Tibial artery (tissue), 4 donors: Measurements from ENCODE around the gene TTPAL.
"Not testable (repeated sequence)": the region's sequence is repeated elsewhere in the genome, so short reads cannot be mapped to it uniquely, and the experiment has no call there.

Source experiments
- DNase-seq, 2 donors: peaks; one replicate each; pipeline ENCODE4 v3.0.0-alpha.2; 2019
- H3K27ac ChIP-seq, 2 donors: fragments of 200-600 bp; sonication (generic) in 1 of 2; 1 replicate in 1 of 2; 2 replicates in 1 of 2; pipeline ENCODE4 v1.5.1; 2018 to 2019; ENCODE audit warnings: mild to moderate bottlenecking in 1 of 2
- H3K27me3 ChIP-seq, 2 donors: fragments of 200-600 bp; sonication (generic) in 1 of 2; one replicate each; pipeline versions ENCODE4 v1.5.1 to v1.6.0; 2016 to 2019
- H3K36me3 ChIP-seq, 3 donors: fragments of 200-600 bp; sonication (generic) in 2 of 3; one replicate each; pipeline ENCODE4 v1.5.1; 2016 to 2019; ENCODE audit warnings: mild to moderate bottlenecking in 2 of 3
- H3K4me1 ChIP-seq, 4 donors: fragments of 200-600 bp; sonication (generic) in 2 of 4; 1 replicate in 3 of 4; 2 replicates in 1 of 4; pipeline ENCODE4 v1.5.1; 2016 to 2019
- H3K4me3 ChIP-seq, 2 donors: fragments of 200-600 bp; sonication (generic) in 1 of 2; 1 replicate in 1 of 2; 2 replicates in 1 of 2; pipeline ENCODE4 v1.5.1; 2018 to 2019; ENCODE audit warnings: mild to moderate bottlenecking in 2 of 2
- H3K9me3 ChIP-seq, 3 donors: fragments of 200-600 bp; sonication (generic) in 1 of 3; one replicate each; pipeline ENCODE4 v1.5.1; 2016 to 2019
- CTCF ChIP-seq, 2 experiments: fragments of 200-600 bp in 1 of 2; fragments of 450-650 bp in 1 of 2; IDR thresholded peaks; one replicate each; pipeline ENCODE4 v1.5.1; 2017 to 2019; ENCODE audit warnings: antibody characterized with exemption in 2 of 2, mild to moderate bottlenecking in 1 of 2, moderate library complexity in 1 of 2
- intact Hi-C: fragments of 100-400 bp; cut with DNase I; formaldehyde crosslinking; loops from one replicate; pipeline ENCODE4 v1.15.0; 2023; ENCODE audit warnings: low total_unique reads

Gene TTPAL

GRCh38 chr20:44467289-44467883, 8.3 kb upstream of the TTPAL start:
- Histone ChIP-seq H3K4me1 (no peaks in the 10 kb centered on the region), H3K36me3 (no peaks in the 10 kb centered on the region), H3K4me3 (no peak overlapping the region), H3K27me3 (no peaks in the 10 kb centered on the region), H3K9me3 (no peaks in the 10 kb centered on the region), H3K27ac (no peak overlapping the region)
- no peak for TF ChIP-seq CTCF (IDR thresholded peaks at IDR 0.05)
- peak; percentile 75 to 76 for DNase-seq
- intact Hi-C loops: loop anchor here (10.0 kb wide), 1 partner anchor 83 kb away; no protein-coding TSS in a partner anchor

GRCh38 chr20:44468044-44468782, 7.5 kb upstream of the TTPAL start:
- no peak overlapping the region for H3K27ac ChIP-seq
- no peak for TF ChIP-seq CTCF (IDR thresholded peaks at IDR 0.05)
- intact Hi-C loops: loop anchor here (10.0 kb wide), 1 partner anchor 83 kb away; no protein-coding TSS in a partner anchor
- no peak for DNase-seq
- no peaks in the 10 kb centered on the region for H3K27me3 ChIP-seq
- H3K36me3 ChIP-seq: no peaks in the 10 kb centered on the region
- H3K9me3 ChIP-seq: no peaks in the 10 kb centered on the region
- no peaks in the 10 kb centered on the region for H3K4me1 ChIP-seq
- H3K4me3 ChIP-seq: no peak overlapping the region

GRCh38 chr20:44470327-44470726, 5.3 kb upstream of the TTPAL start:
- Histone ChIP-seq H3K27me3 (no peaks in the 10 kb centered on the region), H3K9me3 (no peaks in the 10 kb centered on the region), H3K27ac (no peak overlapping the region), H3K4me3 (no peak overlapping the region), H3K36me3 (no peaks in the 10 kb centered on the region), H3K4me1 (peaks cover 0 to 7% (median 3%) of the 10 kb centered on the region in 4 donors)
- intact Hi-C loops: no loop called here
- no peak for DNase-seq
- TF ChIP-seq CTCF (IDR thresholded peaks at IDR 0.05): no peak

GRCh38 chr20:44471481-44471882, 4.2 kb upstream of the TTPAL start:
- H3K4me1 ChIP-seq: peaks cover 0 to 13% (median 10%) of the 10 kb centered on the region in 4 donors
- H3K27ac ChIP-seq: no peak overlapping the region
- no peaks in the 10 kb centered on the region for H3K27me3 ChIP-seq
- intact Hi-C loops: no loop called here
- H3K9me3 ChIP-seq: no peaks in the 10 kb centered on the region
- H3K4me3 ChIP-seq: no peak overlapping the region
- H3K36me3 ChIP-seq: no peaks in the 10 kb centered on the region
- DNase-seq: no peak
- TF ChIP-seq CTCF (IDR thresholded peaks at IDR 0.05): peak in 1 of 2 experiments; percentile 17

GRCh38 chr20:44472283-44472682, 3.4 kb upstream of the TTPAL start:
- H3K27me3 ChIP-seq, intact Hi-C loops, DNase-seq, H3K27ac ChIP-seq, H3K4me3 ChIP-seq, H3K36me3 ChIP-seq, H3K9me3 ChIP-seq: not testable (repeated sequence)
- H3K4me1 ChIP-seq: peaks cover 0 to 16% (median 13%) of the 10 kb centered on the region in 4 donors

GRCh38 chr20:44475372-44475693, 341 bp upstream of the TTPAL start:
- peaks cover 0 to 16% (median 13%) of the 10 kb centered on the region in 4 donors for H3K4me1 ChIP-seq
- no peak for DNase-seq
- peak overlapping the region; percentile 78 to 79 for H3K4me3 ChIP-seq
- intact Hi-C loops: no loop called here
- H3K27ac ChIP-seq: peak overlapping the region; percentile 88 to 94
- no peaks in the 10 kb centered on the region for H3K27me3 ChIP-seq
- H3K36me3 ChIP-seq: peaks cover 0 to 8% (median 7%) of the 10 kb centered on the region in 3 donors
- H3K9me3 ChIP-seq: no peaks in the 10 kb centered on the region
- TF ChIP-seq CTCF (IDR thresholded peaks at IDR 0.05): no peak
